Type B pancreatic cell (in vitro differentiated cells): Measurements from ENCODE around the gene UBE4A. TPM values are rescaled to one million over a fixed set of nuclear protein-coding genes. Genes with fewer than 3 reads are reported as not detected.

Experiments used
- DNase-seq: peaks from one replicate; pipeline ENCODE4 v3.0.0; 2021; ENCODE audit warnings: mixed read lengths; ENCODE audit not compliant: unreplicated experiment; ENCODE audit errors: extremely low spot score
- H3K27ac Mint-ChIP-seq: 2 replicates; pipeline ENCODE4 v1.8.0; 2021; ENCODE audit warnings: mild to moderate bottlenecking, mixed read lengths
- H3K27me3 Mint-ChIP-seq: 2 replicates; pipeline ENCODE4 v1.8.0; 2021; ENCODE audit warnings: mixed read lengths
- H3K36me3 Mint-ChIP-seq: 2 replicates; pipeline ENCODE4 v1.8.0; 2021; ENCODE audit warnings: mixed read lengths
- H3K4me1 Mint-ChIP-seq: one replicate; pipeline ENCODE4 v1.8.0; 2021; ENCODE audit warnings: mixed read lengths; ENCODE audit not compliant: unreplicated experiment
- H3K4me3 Mint-ChIP-seq: 2 replicates; pipeline ENCODE4 v1.8.0; 2021; ENCODE audit warnings: mild to moderate bottlenecking, mixed read lengths
- H3K9me3 Mint-ChIP-seq: 2 replicates; pipeline ENCODE4 v1.8.0; 2021; ENCODE audit warnings: mixed read lengths
- total RNA-seq: library from RNA; stranded (reverse); gene quantifications from 2 replicates; pipeline ENCODE4 v1.2.1, GENCODE V29; 2021; ENCODE audit warnings: low replicate concordance
- TF ChIP-seq, protein P1 (sequence below): fragments of 200-600 bp; sonication (generic); conservative IDR thresholded peaks from 2 replicates; pipeline ENCODE4 v1.5.0; 2021; ENCODE audit warnings: antibody characterized with exemption, mild to moderate bottlenecking

The UBE4A gene
- total RNA-seq, 1 donor from 2014 or later = 42.5 TPM

DNA sequence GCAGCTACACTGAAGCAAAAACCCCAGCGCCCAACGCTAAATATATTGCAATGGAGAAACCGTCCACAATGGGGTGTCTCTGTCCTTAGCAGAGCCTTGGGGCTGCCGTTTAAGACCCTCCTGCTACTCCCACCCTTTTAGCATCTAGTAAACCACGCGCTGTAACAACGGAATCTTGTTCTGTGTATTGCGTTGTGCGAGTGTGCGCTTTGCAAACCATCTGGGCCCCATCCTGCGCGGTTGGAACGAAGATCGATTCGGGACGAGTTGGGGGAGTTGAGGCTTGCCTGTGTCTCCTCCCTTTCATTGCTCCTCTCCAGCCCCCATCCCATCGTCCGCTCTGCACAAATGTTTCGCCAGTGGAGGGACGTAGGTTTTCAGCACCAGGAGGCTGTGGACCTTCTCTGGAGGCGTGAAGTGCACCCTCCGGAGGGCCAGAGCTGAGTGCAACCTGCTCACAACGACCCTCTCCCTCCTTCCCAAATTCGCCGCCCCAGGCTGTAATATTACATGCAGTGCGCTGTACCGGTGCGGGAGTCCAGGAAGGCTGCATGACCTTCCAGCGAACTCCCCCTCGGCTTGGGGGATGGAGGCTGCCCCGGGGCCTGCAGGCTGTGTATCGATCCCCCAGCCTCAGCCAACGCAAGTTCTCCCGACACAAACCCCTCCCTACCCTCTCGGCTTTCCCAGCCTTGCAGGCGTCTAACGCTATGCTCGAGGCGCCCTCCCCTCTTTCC is 75.3 kb downstream of the UBE4A start:
- no peaks in the 10 kb centered on the region for H3K9me3 Mint-ChIP-seq
- DNase-seq = peak; percentile 75
- TF ChIP-seq, protein P1, sequence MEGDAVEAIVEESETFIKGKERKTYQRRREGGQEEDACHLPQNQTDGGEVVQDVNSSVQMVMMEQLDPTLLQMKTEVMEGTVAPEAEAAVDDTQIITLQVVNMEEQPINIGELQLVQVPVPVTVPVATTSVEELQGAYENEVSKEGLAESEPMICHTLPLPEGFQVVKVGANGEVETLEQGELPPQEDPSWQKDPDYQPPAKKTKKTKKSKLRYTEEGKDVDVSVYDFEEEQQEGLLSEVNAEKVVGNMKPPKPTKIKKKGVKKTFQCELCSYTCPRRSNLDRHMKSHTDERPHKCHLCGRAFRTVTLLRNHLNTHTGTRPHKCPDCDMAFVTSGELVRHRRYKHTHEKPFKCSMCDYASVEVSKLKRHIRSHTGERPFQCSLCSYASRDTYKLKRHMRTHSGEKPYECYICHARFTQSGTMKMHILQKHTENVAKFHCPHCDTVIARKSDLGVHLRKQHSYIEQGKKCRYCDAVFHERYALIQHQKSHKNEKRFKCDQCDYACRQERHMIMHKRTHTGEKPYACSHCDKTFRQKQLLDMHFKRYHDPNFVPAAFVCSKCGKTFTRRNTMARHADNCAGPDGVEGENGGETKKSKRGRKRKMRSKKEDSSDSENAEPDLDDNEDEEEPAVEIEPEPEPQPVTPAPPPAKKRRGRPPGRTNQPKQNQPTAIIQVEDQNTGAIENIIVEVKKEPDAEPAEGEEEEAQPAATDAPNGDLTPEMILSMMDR = no peak
- H3K36me3 Mint-ChIP-seq = no peaks in the 10 kb centered on the region
- peaks cover 8% of the 10 kb centered on the region for H3K27me3 Mint-ChIP-seq
- H3K27ac Mint-ChIP-seq = peak overlapping the region; percentile 87
- peak overlapping the region; percentile 94 for H3K4me3 Mint-ChIP-seq
- peaks cover 18% of the 10 kb centered on the region for H3K4me1 Mint-ChIP-seq

DNA sequence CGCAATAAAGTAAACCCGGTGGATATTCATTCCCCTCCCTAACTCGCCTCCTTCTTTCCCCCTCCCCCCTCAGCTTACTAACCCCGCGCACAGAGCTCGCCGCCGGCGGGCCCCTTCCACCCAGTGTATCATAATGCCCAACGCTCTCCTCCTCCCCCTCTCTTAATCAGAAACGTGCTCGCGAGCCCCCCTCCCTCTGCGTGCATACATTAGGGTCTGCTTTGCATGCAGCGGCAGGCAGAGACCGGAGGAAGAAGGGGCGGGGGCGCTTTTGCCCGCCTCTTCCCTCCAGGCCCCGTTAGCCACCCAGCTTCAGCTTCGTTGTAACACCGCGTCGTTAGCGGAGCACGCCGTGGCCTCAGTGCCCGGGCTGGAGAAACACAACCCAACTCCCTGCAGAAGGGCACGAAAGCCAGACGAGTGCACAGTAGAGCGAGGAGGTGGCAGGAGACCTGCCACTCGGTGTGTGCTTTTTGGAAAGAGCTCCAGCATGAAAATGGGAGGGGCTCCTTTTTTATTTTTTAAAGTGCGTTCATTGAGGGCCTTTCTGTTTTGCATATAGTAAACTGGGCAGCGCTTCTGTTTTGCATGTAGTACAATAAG is 76.0 kb downstream of the UBE4A start:
- Mint-ChIP-seq H3K4me3 (peak overlapping the region; percentile 94), H3K27me3 (peaks cover 8% of the 10 kb centered on the region), H3K4me1 (peaks cover 24% of the 10 kb centered on the region), H3K9me3 (no peaks in the 10 kb centered on the region), H3K36me3 (peaks cover 4% of the 10 kb centered on the region), H3K27ac (peak overlapping the region; percentile 87)
- DNase-seq = peak; percentile 86
- TF ChIP-seq, protein P1 = no peak

DNA sequence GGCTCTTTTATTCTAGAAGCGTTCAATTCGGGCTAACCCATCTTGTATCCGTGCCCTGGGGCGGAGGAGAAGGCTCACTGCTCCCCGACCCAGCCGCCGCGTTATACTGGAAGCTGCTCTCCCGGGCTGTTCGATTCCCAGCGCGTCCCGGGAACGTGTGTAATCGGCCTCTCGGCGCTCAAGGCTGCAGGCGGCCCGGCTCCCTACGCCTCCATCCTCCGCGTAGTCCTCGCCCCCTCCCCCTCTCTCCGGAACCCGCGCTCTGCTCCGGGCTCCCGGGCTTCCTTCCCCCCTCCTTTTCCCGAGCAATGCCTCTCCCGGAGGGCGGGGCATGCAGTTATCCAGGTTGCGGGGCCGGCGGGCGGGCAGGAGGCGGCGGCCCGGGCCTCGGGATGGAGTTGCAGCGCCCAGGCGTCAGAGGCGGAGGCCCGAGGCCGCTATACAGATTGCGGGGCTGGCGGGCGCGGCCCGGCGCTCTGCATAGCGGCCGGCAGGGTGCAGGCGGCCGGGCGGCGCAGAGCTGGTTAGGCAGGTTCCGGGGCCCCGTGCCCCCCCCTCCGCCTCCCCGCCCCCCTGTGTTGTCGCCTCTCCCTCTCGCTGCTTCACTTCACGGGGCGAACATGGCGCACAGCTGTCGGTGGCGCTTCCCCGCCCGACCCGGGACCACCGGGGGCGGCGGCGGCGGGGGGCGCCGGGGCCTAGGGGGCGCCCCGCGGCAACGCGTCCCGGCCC is 76.7 kb downstream of the UBE4A start, which contains the start of gene KMT2A:
KMT2A (plus strand) TSS at position 600 of the 732 bp plus-strand sequence; CDS start at position 621, 21 bp downstream.
- Mint-ChIP-seq H3K36me3 (peaks cover 5% of the 10 kb centered on the region), H3K4me1 (peaks cover 27% of the 10 kb centered on the region), H3K27ac (peak within 1 kb of the TSS; percentile 94), H3K27me3 (peaks cover 8% of the 10 kb centered on the region), H3K4me3 (peak within 1 kb of the TSS; percentile 94), H3K9me3 (no peaks in the 10 kb centered on the region)
- peak; percentile 100 for DNase-seq
- TF ChIP-seq, protein P1 = no peak

DNA sequence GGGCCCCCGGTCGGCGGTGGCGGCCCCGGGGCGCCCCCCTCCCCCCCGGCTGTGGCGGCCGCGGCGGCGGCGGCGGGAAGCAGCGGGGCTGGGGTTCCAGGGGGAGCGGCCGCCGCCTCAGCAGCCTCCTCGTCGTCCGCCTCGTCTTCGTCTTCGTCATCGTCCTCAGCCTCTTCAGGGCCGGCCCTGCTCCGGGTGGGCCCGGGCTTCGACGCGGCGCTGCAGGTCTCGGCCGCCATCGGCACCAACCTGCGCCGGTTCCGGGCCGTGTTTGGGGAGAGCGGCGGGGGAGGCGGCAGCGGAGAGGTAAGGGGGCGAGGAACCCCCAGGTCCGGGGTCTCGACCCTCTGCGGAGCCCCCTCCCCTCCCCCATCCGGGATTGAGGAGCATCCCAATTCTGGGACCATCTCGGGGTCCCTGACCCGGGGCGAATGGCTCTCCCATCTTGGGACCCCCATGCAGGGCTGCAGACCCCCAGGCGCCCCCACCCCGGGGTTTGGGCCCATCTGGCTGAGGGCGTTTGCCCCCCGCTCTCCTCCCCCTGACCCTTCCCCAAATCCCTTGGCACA is 77.3 kb downstream of the UBE4A start:
- no peaks in the 10 kb centered on the region for H3K9me3 Mint-ChIP-seq
- peaks cover 31% of the 10 kb centered on the region for H3K4me1 Mint-ChIP-seq
- H3K27ac Mint-ChIP-seq = peak overlapping the region; percentile 94
- H3K4me3 Mint-ChIP-seq = peak overlapping the region; percentile 92
- DNase-seq = no peak
- peaks cover 8% of the 10 kb centered on the region for H3K27me3 Mint-ChIP-seq
- TF ChIP-seq, protein P1 = no peak
- H3K36me3 Mint-ChIP-seq = peaks cover 7% of the 10 kb centered on the region
